Vagina (tissue), 2 donors: ENCODE results near the gene MOB3A. TPM values are rescaled to one million over a fixed set of nuclear protein-coding genes. Genes with fewer than 3 reads are reported as not detected.

ENCODE experiments used
- DNase-seq, 2 donors: peaks; one replicate each; pipeline ENCODE4 v3.0.0-alpha.2; 2017; ENCODE audit errors: extremely low spot score in 2 of 2
- H3K27ac ChIP-seq: fragments of 200-600 bp; sonication (generic); one replicate; pipeline ENCODE4 v1.5.1; 2019
- H3K27me3 ChIP-seq: fragments of 200-600 bp; sonication (generic); one replicate; pipeline ENCODE4 v1.5.1; 2019
- H3K36me3 ChIP-seq, 2 donors: fragments of 200-600 bp; sonication (generic); one replicate each; pipeline ENCODE4 v1.5.1; 2017 to 2019
- H3K4me1 ChIP-seq: fragments of 200-600 bp; sonication (generic); one replicate; pipeline ENCODE4 v1.5.1; 2019
- H3K4me3 ChIP-seq, 2 donors: fragments of 200-600 bp; sonication (generic); 1 replicate in 1 of 2; 2 replicates in 1 of 2; pipeline ENCODE4 v1.5.1; 2016 to 2019
- H3K9me3 ChIP-seq: fragments of 200-600 bp; sonication (generic); one replicate; pipeline ENCODE4 v1.5.1; 2019
- POLR2A ChIP-seq, 2 donors: fragments of 450-650 bp; IDR thresholded peaks; one replicate each; pipeline ENCODE4 v1.6.1; 2017; ENCODE audit warnings: antibody characterized with exemption in 2 of 2, mild to moderate bottlenecking in 2 of 2, moderate library complexity in 2 of 2
- POLR2AphosphoS5 ChIP-seq, 2 donors: sonication (generic); formaldehyde crosslinking; IDR thresholded peaks; one replicate each; pipeline ENCODE4 v1.9.0; 2017; ENCODE audit warnings: antibody characterized with exemption in 2 of 2, mild to moderate bottlenecking in 2 of 2, low read depth in 1 of 2; ENCODE audit not compliant: insufficient read depth in 1 of 2
- intact Hi-C: fragments of 100-400 bp; cut with DNase I; formaldehyde crosslinking; loops from one replicate; pipeline ENCODE4 v1.15.1; 2023
- total RNA-seq: library from RNA; depleted of rRNA; stranded (reverse); fragments of >200 nt; gene quantifications from one replicate; pipeline ENCODE4 v1.2.3, GENCODE V29; 2016
- TF ChIP-seq, protein P1 (sequence below), 3 experiments: fragments of 450-650 bp in 2 of 3; fragments of 200-600 bp in 1 of 3; sonication (generic) in 1 of 3; IDR thresholded peaks; one replicate each; pipeline ENCODE4 v1.5.1; 2017 to 2019; ENCODE audit warnings: antibody characterized with exemption in 3 of 3, mild to moderate bottlenecking in 2 of 3, moderate library complexity in 2 of 3

Gene MOB3A
- total RNA-seq, 1 donor from 2014 or later: 50.6 TPM

DNA sequence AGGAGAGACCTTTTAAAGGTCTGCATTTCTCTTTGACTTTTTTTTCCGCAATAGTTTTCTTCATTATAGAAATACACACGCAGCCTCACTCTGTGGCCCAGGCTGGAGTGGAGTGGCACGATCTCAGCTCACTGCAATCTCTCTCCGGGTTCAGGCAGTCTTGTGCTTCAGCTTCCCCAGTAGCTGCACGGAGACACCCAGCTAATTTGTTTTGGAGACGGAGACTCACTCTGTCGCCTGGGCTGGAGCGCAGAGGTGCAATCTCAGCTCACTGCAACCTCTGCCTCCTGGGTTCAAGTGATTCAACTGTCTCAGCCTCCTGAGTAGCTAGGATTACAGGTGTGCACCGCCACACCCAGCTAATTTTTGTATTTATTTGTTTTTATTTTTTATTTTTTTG lies 33.4 kb downstream of the MOB3A start:
- H3K4me3 ChIP-seq: no peak overlapping the region
- no peaks in the 10 kb centered on the region for H3K9me3 ChIP-seq
- H3K27ac ChIP-seq: peak overlapping the region; percentile 99
- H3K4me1 ChIP-seq: peaks cover 49% of the 10 kb centered on the region
- intact Hi-C loops: no loop called here
- no peak for DNase-seq
- H3K27me3 ChIP-seq: no peaks in the 10 kb centered on the region
- TF ChIP-seq POLR2AphosphoS5 (IDR thresholded peaks at IDR 0.05; ENCODE audit: insufficient read depth in 1 of 2, low read depth in 1 of 2) (no peak), POLR2A (IDR thresholded peaks at IDR 0.05) (no peak)
- TF ChIP-seq, protein P1, sequence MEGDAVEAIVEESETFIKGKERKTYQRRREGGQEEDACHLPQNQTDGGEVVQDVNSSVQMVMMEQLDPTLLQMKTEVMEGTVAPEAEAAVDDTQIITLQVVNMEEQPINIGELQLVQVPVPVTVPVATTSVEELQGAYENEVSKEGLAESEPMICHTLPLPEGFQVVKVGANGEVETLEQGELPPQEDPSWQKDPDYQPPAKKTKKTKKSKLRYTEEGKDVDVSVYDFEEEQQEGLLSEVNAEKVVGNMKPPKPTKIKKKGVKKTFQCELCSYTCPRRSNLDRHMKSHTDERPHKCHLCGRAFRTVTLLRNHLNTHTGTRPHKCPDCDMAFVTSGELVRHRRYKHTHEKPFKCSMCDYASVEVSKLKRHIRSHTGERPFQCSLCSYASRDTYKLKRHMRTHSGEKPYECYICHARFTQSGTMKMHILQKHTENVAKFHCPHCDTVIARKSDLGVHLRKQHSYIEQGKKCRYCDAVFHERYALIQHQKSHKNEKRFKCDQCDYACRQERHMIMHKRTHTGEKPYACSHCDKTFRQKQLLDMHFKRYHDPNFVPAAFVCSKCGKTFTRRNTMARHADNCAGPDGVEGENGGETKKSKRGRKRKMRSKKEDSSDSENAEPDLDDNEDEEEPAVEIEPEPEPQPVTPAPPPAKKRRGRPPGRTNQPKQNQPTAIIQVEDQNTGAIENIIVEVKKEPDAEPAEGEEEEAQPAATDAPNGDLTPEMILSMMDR (IDR thresholded peaks at IDR 0.05): no peak
- H3K36me3 ChIP-seq: no peaks in the 10 kb centered on the region

DNA sequence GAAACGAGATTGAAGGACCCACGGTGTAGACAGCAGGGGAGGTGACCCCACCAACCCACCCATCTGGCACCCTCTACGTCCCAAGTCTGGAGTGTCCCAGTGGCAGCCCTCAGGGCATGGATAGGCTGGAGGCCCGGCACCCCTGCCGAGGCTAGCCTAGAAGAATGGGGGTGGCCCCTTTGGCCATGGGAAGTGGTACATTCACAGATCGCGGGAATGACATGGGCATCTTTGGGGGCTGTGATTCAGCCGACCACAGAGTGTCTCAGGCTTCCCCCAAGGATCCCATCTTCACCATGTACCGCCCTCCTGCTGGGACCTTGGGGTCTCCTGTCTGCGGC lies 33.8 kb downstream of the MOB3A start:
- peak overlapping the region; percentile 56 to 93 for H3K4me3 ChIP-seq
- no peaks in the 10 kb centered on the region for H3K9me3 ChIP-seq
- H3K27ac ChIP-seq: peak overlapping the region; percentile 99
- no peaks in the 10 kb centered on the region for H3K36me3 ChIP-seq
- H3K27me3 ChIP-seq: no peaks in the 10 kb centered on the region
- TF ChIP-seq POLR2AphosphoS5 (IDR thresholded peaks at IDR 0.05; ENCODE audit: insufficient read depth in 1 of 2, low read depth in 1 of 2) (no peak), POLR2A (IDR thresholded peaks at IDR 0.05) (no peak)
- TF ChIP-seq, protein P1 (IDR thresholded peaks at IDR 0.05): no peak
- peaks cover 54% of the 10 kb centered on the region for H3K4me1 ChIP-seq
- no peak for DNase-seq
- intact Hi-C loops: no loop called here

DNA sequence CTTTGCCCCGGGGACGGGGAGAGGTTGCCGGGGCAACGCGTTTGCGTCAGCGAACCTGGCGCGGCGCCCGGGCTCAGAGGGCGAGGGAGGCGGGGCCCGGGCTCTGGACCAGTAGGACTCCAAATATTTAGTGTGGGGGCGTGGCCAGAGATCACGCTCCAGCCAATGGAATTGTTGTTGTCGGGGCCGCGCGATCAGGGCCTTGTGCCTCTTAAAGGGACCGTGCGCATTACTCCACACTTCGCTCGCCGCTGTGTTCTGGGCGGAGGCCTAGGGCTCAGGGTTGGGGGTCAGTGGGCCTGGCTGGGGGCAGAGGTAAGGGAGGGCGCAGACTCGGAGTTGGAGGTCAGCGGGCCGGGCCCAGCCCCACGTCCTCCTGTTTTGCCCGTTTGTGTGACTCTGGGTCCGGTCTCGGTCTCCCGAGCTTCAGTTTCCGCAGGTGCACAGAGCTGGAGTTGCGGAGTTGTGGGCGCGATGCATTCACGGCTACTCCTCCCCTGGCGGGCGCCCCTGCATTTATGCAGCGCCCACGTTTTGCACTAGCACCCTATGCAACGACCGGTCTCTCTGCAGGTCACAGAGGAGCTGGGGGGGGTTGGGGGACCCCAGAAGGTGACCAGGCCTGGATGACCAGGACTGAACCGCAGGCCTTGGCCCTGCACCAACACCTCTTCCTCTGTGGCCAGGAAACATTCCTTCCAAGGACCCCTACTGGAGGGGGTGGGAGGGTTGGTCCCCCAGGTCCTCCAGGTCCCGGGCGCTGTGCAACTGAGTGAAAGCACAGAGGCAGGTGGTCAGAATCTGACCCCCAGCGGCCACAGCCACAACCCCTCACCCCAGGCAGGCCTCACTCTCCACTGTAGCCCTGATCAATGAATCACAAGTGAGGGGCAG lies 34.4 kb downstream of the MOB3A start:
- intact Hi-C loops: no loop called here
- TF ChIP-seq POLR2A (IDR thresholded peaks at IDR 0.05) (no peak), POLR2AphosphoS5 (IDR thresholded peaks at IDR 0.05; ENCODE audit: insufficient read depth in 1 of 2, low read depth in 1 of 2) (peak; percentile 79 to 91)
- DNase-seq: peak in 1 of 2 donors; percentile 99
- Histone ChIP-seq H3K27me3 (no peaks in the 10 kb centered on the region), H3K27ac (peak overlapping the region; percentile 99), H3K36me3 (no peaks in the 10 kb centered on the region), H3K4me3 (peak overlapping the region; percentile 56 to 93), H3K9me3 (no peaks in the 10 kb centered on the region), H3K4me1 (peaks cover 60% of the 10 kb centered on the region)

DNA sequence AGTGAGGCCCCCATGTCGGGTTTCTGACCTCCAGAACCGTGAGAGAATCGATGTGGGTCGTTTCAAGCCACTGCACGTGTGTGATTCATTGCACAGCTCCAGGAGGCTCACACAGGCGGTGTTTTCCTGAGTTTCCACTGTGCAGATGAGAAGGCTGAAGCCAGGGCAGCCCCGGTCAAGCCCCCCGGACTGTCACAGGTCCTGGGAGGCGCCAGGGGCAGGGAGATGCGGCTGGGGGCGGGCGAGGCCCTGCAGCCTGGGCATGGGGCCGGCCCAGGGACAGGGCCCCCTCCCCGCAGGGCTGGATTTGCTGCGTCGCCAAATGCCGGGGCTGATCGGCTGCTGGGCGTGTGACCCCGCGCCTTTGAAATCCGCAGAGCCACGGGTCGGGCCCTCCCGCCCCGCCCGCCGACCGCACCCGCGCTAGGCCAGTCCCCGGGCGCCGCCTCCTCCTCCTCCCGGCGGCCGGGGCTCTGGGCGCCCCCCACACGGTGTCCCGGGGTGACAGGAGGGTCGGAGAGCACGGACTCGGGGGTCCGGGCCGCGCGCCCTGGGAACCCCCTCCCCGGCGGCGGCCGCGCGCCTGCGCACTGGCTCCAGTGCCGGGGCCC lies 35.1 kb downstream of the MOB3A start:
- peak; percentile 75 to 94 for TF ChIP-seq POLR2A (IDR thresholded peaks at IDR 0.05)
- TF ChIP-seq, protein P1 (IDR thresholded peaks at IDR 0.05): no peak
- Histone ChIP-seq H3K36me3 (no peaks in the 10 kb centered on the region), H3K4me3 (peak overlapping the region; percentile 56 to 93), H3K27ac (peak overlapping the region; percentile 99), H3K9me3 (no peaks in the 10 kb centered on the region), H3K4me1 (peaks cover 67% of the 10 kb centered on the region), H3K27me3 (no peaks in the 10 kb centered on the region)
- intact Hi-C loops: no loop called here
- DNase-seq: no peak

DNA sequence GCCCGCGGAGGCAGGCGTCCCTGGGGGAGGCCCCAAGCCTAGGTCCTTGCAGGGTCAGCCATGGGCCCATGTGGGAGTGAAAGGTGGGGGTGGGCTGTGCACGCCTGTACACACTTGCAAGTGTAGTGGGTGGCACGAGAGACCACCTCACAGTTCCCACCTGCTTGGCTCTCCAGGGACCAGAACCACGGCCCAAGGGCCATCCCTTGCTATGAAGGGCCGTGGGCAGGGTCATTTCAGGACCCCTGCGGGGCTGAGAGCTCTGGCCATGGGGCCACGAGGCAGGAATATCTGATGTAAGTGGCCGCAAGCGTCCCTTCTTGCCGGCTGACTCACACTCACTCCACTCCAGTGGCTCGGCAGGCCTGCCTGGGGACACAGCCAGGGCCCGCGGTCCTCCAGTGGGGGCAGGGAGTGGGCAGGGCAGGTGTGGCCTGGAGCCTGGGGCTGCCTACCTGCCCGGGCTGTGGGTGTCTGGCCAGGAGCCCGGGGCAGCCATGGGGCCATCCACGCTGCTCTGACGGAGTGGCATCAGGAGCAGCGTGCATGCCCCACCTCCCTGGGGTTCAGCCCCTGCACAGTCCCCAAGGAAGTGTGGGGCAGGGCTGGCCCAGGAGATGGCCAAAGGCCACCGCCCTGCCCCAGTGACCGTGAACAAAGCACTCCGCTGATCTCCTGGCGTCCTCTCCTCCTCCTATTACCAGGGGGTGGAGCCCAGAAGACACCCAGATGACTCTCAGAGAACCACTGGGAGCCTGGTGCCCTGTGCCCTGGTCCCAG lies 36.5 kb downstream of the MOB3A start:
- Histone ChIP-seq H3K4me3 (peak overlapping the region; percentile 56 to 93), H3K27ac (peak overlapping the region; percentile 99), H3K27me3 (no peaks in the 10 kb centered on the region), H3K4me1 (peaks cover 81% of the 10 kb centered on the region), H3K9me3 (no peaks in the 10 kb centered on the region), H3K36me3 (no peaks in the 10 kb centered on the region)
- DNase-seq: no peak
- intact Hi-C loops: no loop called here
- TF ChIP-seq, protein P1 (IDR thresholded peaks at IDR 0.05): no peak
- peak; percentile 49 to 80 for TF ChIP-seq POLR2AphosphoS5 (IDR thresholded peaks at IDR 0.05; ENCODE audit: insufficient read depth in 1 of 2, low read depth in 1 of 2)
